Mucosa of rectum (tissue), 2 donors: ENCODE measurements around the gene ENOPH1.

Experiments used
- H3K27ac ChIP-seq, 2 donors: one replicate each; pipeline ENCODE4 v1.7.0; 2013; ENCODE audit warnings: inconsistent platforms in 2 of 2, low read depth in 2 of 2, low read length in 2 of 2
- H3K27me3 ChIP-seq, 2 donors: one replicate each; pipeline ENCODE4 v1.7.0; 2013; ENCODE audit warnings: low read length in 2 of 2; ENCODE audit not compliant: control insufficient read depth in 2 of 2, insufficient read depth in 2 of 2
- H3K36me3 ChIP-seq, 2 donors: one replicate each; pipeline ENCODE4 v1.7.0; 2013; ENCODE audit warnings: low read length in 2 of 2; ENCODE audit not compliant: control insufficient read depth in 2 of 2, insufficient read depth in 2 of 2
- H3K4me1 ChIP-seq, 2 donors: one replicate each; pipeline ENCODE4 v1.7.0; 2013; ENCODE audit warnings: low read length in 2 of 2, mild to moderate bottlenecking in 1 of 2; ENCODE audit not compliant: control insufficient read depth in 2 of 2, insufficient read depth in 2 of 2
- H3K4me3 ChIP-seq, 2 donors: one replicate each; pipeline ENCODE4 v1.7.0; 2013; ENCODE audit warnings: low read length in 2 of 2
- H3K9ac ChIP-seq, 2 donors: one replicate each; pipeline ENCODE4 v1.7.0; 2013; ENCODE audit warnings: low read length in 2 of 2, low read depth in 1 of 2, mild to moderate bottlenecking in 1 of 2
- H3K9me3 ChIP-seq, 2 donors: one replicate each; pipeline ENCODE4 v1.7.0; 2013; ENCODE audit warnings: low read length in 2 of 2; ENCODE audit not compliant: control insufficient read depth in 2 of 2
- donor health status: healthy.
- donor health status: Normal muscosa, but diverticular disease.

Gene ENOPH1

DNA sequence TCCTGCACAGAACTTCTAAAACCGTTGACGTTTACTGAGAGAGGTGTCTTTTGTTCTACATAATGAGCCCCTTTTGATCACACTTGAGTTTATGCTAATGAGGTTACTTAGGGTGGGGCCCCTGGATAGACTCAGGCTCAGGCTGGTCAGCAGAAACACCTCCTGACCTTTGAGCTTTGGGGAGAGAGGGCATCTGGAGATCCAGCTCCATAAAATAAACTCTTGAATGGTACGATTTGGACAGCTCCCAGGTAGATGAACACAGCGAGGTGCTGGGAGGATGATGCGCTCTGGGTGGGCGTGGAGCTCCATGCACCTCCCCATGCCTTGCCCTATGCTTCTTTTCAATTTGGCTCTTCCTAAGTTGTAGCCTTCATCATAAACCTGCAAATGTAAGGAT is 52.0 kb downstream of the ENOPH1 start:
- Histone ChIP-seq H3K4me3 (no peak overlapping the region), H3K9ac (no peak overlapping the region), H3K4me1 (no peaks in the 10 kb centered on the region), H3K9me3 (no peaks in the 10 kb centered on the region), H3K36me3 (no peaks in the 10 kb centered on the region), H3K27ac (no peak overlapping the region), H3K27me3 (no peaks in the 10 kb centered on the region)

DNA sequence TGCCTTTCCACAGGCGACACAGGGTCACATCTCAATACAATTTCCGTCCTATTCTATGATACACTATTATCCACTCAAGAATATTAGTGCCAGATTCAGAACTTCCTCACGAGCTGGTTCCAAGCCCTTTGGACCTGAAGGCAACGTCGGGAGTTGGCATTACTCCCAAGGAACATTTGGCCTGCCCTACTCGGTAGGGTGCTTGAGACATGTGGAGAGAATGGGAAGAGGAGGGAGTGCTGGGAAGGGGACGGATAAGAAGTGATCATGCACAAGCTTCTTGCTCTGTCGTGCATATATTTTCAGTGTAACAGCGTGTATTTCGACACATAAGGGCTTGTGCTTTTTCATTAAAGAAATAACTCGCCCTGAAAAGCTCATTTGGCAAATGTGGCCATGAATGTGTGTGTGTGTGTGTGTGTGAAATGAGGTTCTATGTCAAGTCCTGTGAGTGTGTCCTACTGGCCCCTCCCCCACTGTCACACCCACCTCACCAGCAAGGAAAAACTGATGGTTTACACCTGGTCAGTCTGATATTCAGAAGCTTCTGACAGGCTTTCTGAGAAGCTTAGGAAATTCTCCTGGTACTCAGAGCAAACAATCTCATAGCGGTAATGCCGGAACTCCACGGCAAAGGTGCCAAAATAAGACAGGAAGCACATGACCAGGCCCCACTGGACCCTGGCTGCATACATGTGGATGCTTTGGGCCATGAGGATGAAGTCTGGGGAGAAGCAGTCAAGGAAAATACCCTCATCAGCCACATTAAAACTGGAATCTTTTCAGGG is 54.8 kb downstream of the ENOPH1 start:
- Histone ChIP-seq H3K4me1 (no peaks in the 10 kb centered on the region), H3K27ac (no peak overlapping the region), H3K9ac (no peak overlapping the region), H3K27me3 (no peaks in the 10 kb centered on the region), H3K9me3 (no peaks in the 10 kb centered on the region), H3K4me3 (no peak overlapping the region), H3K36me3 (no peaks in the 10 kb centered on the region)

DNA sequence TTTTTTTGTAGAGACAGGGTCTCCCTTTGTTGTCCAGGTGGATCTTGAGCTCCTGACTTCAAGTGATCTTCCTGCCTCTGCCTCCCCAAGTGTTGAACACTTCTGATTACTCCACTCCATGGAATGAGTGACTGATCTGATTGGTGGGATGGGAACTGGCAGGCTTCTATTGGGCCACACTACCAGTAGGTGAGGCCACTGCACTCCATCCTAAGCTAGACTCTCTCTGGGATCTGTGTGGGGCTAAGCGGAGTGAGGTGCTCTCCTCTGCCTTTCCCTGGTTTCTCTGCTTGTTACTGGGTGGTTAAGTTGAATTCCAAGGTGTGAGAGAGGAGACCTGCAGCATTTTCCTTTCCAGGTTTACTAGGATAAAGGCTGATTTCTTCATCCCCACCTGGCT is 58.7 kb downstream of the ENOPH1 start:
- H3K4me3 ChIP-seq: no peak overlapping the region
- H3K9ac ChIP-seq: no peak overlapping the region
- H3K27ac ChIP-seq: no peak overlapping the region
- no peaks in the 10 kb centered on the region for H3K9me3 ChIP-seq
- H3K36me3 ChIP-seq: no peaks in the 10 kb centered on the region
- H3K27me3 ChIP-seq: no peaks in the 10 kb centered on the region
- no peaks in the 10 kb centered on the region for H3K4me1 ChIP-seq

DNA sequence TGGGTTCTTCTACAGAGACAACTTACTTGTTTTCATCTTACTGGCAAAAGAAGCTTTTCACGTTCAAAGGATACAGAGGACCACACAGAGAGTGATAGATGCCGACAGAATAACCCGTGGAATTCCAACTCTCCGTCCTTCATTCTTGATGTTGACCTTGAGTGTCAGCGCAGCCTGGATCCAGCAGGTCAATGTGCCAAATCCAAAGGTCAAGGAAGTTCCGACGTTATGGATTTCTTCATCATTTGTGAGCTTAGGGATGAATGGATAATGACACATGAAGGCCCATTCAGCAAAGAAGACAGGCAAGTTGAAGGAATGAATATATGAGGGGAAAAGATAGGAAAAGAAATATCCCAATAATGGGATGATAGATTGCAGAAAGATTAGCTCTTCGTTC is 59.6 kb downstream of the ENOPH1 start:
- no peaks in the 10 kb centered on the region for H3K27me3 ChIP-seq
- H3K27ac ChIP-seq: no peak overlapping the region
- H3K9me3 ChIP-seq: no peaks in the 10 kb centered on the region
- H3K4me1 ChIP-seq: no peaks in the 10 kb centered on the region
- H3K4me3 ChIP-seq: no peak overlapping the region
- H3K9ac ChIP-seq: no peak overlapping the region
- no peaks in the 10 kb centered on the region for H3K36me3 ChIP-seq

DNA sequence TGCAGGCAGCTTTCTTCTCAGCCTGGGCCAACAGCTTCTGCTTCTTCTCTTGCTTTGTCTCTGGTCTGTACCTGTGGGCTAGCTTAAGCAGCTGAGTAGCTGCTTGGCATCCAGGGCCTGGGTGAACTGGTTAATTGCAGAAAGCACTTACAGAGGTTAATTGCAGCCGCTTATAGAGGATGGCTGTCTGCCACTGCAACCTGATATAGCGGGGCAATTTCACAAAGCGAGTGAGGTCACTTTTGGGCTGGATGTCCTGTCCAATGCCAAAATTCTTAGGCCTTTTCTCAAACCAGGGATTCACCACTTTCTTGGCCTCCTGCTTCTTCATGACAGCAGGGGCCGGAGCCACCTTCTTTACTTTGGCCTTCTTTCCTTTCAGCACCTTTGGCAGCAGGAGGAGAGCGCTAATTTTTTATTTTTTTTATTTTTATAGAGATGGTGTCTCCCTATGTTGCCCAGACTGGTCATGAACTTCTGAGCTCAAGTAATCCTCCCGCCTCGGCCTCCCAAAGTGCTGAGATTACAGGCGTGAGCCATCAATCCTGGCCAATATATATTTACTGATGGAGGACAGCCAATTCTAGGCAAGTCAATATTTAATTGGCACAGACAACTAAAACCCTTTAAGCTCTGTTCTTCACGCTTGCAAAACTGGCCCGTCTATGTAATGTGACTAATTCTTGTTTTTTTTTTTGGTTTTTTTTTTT is 61.0 kb downstream of the ENOPH1 start:
- no peak overlapping the region for H3K27ac ChIP-seq
- no peaks in the 10 kb centered on the region for H3K4me1 ChIP-seq
- H3K4me3 ChIP-seq: no peak overlapping the region
- no peaks in the 10 kb centered on the region for H3K9me3 ChIP-seq
- H3K36me3 ChIP-seq: no peaks in the 10 kb centered on the region
- H3K9ac ChIP-seq: no peak overlapping the region
- no peaks in the 10 kb centered on the region for H3K27me3 ChIP-seq

DNA sequence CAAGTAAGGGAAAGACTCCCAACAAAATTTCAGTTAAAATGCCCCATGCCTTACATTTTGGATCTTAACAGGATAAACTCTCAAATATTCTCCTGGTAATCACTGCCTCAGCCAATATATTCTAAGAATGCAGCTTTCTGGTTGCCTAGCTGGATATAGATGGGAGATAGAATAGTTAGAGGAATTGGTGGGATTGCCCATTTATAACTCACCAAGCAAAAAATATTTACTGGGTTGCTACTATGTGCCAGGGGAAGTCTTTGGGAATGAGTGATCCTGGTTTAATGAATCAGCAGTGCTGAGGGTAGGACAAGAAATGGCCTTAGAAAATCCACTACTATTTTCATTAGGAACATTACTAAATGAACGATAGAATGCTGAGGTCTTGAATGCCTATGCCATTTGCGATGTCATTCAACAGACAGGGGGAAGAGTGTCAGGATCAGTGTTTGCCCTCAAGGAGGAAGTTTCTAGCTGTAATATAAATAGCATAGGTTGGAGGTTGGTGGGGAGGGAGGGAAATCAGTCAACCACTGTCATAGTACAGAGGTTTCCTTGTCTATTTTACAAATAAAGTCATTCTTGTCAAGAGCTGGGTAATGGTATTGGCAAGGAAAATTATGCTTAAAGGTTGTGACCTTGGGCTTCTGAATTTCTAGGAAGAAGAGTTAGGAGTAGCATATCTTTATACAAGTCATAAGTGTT is 63.5 kb downstream of the ENOPH1 start:
- H3K4me1 ChIP-seq: no peaks in the 10 kb centered on the region
- H3K27ac ChIP-seq: no peak overlapping the region
- H3K9me3 ChIP-seq: no peaks in the 10 kb centered on the region
- H3K36me3 ChIP-seq: no peaks in the 10 kb centered on the region
- H3K9ac ChIP-seq: no peak overlapping the region
- H3K27me3 ChIP-seq: no peaks in the 10 kb centered on the region
- no peak overlapping the region for H3K4me3 ChIP-seq

DNA sequence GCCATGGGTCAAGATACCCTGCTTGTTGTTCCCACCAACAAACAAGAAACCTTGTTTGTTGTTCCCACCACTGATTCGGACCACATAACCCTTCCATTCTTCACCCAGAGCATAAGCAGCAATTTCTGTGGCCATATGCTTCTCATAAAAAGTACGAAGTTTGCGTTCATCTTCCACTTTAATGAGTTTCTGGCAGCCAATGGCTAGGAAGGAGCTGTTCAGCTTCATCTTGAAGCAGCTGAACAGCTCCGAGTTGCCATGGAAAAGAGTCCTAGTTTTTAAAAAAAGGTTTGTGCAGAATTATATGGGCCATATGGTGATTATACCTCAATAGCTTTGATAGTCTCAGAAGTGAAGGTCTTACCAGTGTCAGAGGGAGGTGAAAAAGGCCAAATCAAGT is 65.3 kb downstream of the ENOPH1 start:
- no peaks in the 10 kb centered on the region for H3K27me3 ChIP-seq
- H3K9ac ChIP-seq: no peak overlapping the region
- no peaks in the 10 kb centered on the region for H3K9me3 ChIP-seq
- H3K4me3 ChIP-seq: no peak overlapping the region
- H3K4me1 ChIP-seq: no peaks in the 10 kb centered on the region
- no peak overlapping the region for H3K27ac ChIP-seq
- H3K36me3 ChIP-seq: no peaks in the 10 kb centered on the region

DNA sequence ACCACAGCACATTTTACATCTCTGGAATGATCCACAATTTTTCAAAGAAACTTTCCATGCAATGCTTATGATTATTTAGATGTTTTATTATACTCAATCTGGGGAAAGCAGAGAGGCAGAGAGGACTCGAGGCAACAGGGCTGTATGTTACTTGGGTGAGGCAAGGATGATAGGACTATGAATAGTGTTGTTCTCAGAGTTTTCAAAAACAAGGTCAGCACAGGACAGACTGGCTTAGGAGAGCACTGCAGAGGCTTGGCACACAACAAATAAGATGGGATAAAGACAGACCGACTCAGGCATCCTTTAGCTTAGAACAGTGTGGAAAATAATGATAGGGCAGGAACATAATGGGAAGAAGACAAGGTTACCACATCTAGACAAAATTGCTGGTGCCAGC is 66.0 kb downstream of the ENOPH1 start:
- Histone ChIP-seq H3K27me3 (no peaks in the 10 kb centered on the region), H3K9ac (no peak overlapping the region), H3K9me3 (no peaks in the 10 kb centered on the region), H3K4me1 (no peaks in the 10 kb centered on the region), H3K36me3 (no peaks in the 10 kb centered on the region), H3K4me3 (no peak overlapping the region), H3K27ac (no peak overlapping the region)

DNA sequence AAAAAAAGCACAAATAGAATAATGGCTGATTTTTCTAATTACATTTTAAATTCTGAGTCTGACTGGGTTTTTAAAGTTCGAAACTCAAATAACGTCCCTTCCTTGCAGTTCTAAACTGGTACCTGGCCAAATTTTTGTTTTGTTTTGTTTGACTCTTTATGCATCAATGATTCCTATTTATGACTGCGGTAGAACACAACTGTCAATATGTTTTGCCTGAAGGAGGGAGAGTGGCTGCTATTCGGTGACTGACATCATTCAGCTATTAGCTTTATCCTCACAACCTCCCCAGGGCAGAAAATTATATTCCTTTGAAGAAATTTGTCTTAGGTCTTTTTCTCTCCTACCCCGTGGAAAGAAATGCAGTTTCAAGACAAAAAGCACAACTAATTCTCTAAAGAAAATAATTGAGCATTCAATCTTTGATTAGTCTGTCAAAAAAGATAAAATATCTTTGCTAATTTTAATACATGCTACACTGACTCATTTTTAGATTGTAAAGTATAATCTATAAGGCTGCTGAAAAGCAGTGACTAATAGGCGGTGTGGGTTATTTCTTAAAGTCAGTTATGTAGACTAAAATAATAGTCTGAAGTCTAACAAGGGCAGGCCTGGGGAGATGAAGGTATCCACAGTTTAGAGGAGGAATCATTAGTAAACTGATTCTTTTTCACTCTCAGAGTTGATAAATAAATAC is 69.5 kb downstream of the ENOPH1 start:
- H3K4me1 ChIP-seq: no peaks in the 10 kb centered on the region
- no peaks in the 10 kb centered on the region for H3K27me3 ChIP-seq
- no peaks in the 10 kb centered on the region for H3K36me3 ChIP-seq
- no peak overlapping the region for H3K9ac ChIP-seq
- no peaks in the 10 kb centered on the region for H3K9me3 ChIP-seq
- H3K27ac ChIP-seq: no peak overlapping the region
- no peak overlapping the region for H3K4me3 ChIP-seq
